Adrenal gland (tissue), 5 donors: Measurements from ENCODE around the gene HPSE.

Source experiments
- POLR2A ChIP-seq, 2 donors: fragments of 450-650 bp; IDR thresholded peaks; one replicate each; pipeline ENCODE4 v1.6.1; 2017; ENCODE audit warnings: antibody characterized with exemption in 2 of 2, mild to moderate bottlenecking in 2 of 2, moderate library complexity in 1 of 2
- TF ChIP-seq, protein P1 (sequence below), 6 experiments: fragments of 450-650 bp in 4 of 6; fragments of 200-600 bp in 2 of 6; sonication (generic) in 1 of 6; IDR thresholded peaks; 1 replicate in 5 of 6; 2 replicates in 1 of 6; pipeline versions ENCODE4 v1.5.1 to v1.8.0; 2016 to 2021; ENCODE audit warnings: antibody characterized with exemption in 6 of 6, mild to moderate bottlenecking in 2 of 6, moderate library complexity in 1 of 6
- donor health status: DM: no; HTN: no; CAD: no.

DNA sequence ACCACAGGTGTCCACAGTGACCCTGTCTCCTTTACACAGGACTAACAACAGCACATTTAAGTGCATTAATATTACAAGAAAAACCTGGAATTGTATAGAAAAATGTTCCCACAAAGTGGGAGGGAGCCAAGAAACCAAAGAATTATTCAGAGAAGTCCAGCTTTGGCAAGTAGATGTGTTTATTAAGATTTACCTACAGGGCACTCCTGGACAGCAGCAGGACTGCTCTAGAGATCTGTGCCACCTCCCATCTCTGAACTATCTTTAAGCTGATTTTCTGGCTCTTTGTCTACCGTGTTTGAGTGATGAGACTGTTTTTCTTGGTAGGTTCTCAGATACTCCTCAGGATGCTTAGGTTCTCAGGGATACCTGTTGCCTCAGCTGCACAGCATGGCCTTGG is 38.3 kb upstream of the HPSE start:
- TF ChIP-seq, protein P1, sequence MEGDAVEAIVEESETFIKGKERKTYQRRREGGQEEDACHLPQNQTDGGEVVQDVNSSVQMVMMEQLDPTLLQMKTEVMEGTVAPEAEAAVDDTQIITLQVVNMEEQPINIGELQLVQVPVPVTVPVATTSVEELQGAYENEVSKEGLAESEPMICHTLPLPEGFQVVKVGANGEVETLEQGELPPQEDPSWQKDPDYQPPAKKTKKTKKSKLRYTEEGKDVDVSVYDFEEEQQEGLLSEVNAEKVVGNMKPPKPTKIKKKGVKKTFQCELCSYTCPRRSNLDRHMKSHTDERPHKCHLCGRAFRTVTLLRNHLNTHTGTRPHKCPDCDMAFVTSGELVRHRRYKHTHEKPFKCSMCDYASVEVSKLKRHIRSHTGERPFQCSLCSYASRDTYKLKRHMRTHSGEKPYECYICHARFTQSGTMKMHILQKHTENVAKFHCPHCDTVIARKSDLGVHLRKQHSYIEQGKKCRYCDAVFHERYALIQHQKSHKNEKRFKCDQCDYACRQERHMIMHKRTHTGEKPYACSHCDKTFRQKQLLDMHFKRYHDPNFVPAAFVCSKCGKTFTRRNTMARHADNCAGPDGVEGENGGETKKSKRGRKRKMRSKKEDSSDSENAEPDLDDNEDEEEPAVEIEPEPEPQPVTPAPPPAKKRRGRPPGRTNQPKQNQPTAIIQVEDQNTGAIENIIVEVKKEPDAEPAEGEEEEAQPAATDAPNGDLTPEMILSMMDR (IDR thresholded peaks at IDR 0.05), result no peak
- no peak for TF ChIP-seq POLR2A (IDR thresholded peaks at IDR 0.05)
